Activated T-cell treated with anti-CD3 and anti-CD28 coated beads, Interleukin-2, amount 50 U/mL, for 4 hours (primary cell): ENCODE data around the gene TCN2. TPM values are rescaled to one million over a fixed set of nuclear protein-coding genes. Genes with fewer than 3 reads are reported as not detected.
"Not testable (repeated sequence)": the region's sequence is repeated elsewhere in the genome, so short reads cannot be mapped to it uniquely, and the experiment has no call there.

Experiments used
- ATAC-seq, 2 donors: fragments of 200-7000 bp; cut with Tn5 transposase; one replicate each; pipeline ENCODE4 v1.10.0; 2021
- DNase-seq: peaks from one replicate; pipeline ENCODE4 v3.0.0-alpha.2; 2020
- H3K27me3 Mint-ChIP-seq: one replicate; pipeline ENCODE4 v1.8.0; 2021; ENCODE audit warnings: low read depth, mixed read lengths
- H3K36me3 Mint-ChIP-seq: one replicate; pipeline ENCODE4 v1.8.0; 2022; ENCODE audit warnings: mixed read lengths; ENCODE audit not compliant: insufficient read depth
- H3K4me1 Mint-ChIP-seq: one replicate; pipeline ENCODE4 v1.8.0; 2021; ENCODE audit warnings: low read depth, mixed read lengths
- H3K4me3 Mint-ChIP-seq: one replicate; pipeline ENCODE4 v1.8.0; 2021; ENCODE audit warnings: mild to moderate bottlenecking, moderate library complexity, mixed read lengths
- H3K9me3 Mint-ChIP-seq: one replicate; pipeline ENCODE4 v1.8.0; 2021; ENCODE audit warnings: mixed read lengths
- total RNA-seq, 3 donors: library from RNA; stranded (reverse); gene quantifications; one replicate each; pipeline ENCODE4 v1.2.1, GENCODE V29; 2021

The TCN2 gene
- total RNA-seq, 3 donors from 2014 or later, result 0.26 to 0.46 TPM; not detected in 1

- H3K27me3 Mint-ChIP-seq, result no peaks in the 10 kb centered on the region
- H3K36me3 Mint-ChIP-seq, result peaks cover 26% of the 10 kb centered on the region
- ATAC-seq (no peak), DNase-seq (no peak)
- no peak overlapping the region for H3K4me3 Mint-ChIP-seq
- H3K9me3 Mint-ChIP-seq, result no peaks in the 10 kb centered on the region
- H3K4me1 Mint-ChIP-seq, result peaks cover 16% of the 10 kb centered on the region
Measured at GRCh38 chr22:30662040-30662439, 55.1 kb downstream of the TCN2 start.

GRCh38 chr22:30664798-30665197 lies 57.8 kb downstream of the TCN2 start:
- DNase-seq (no peak), ATAC-seq (no peak)
- Mint-ChIP-seq H3K27me3 (no peaks in the 10 kb centered on the region), H3K4me3 (no peak overlapping the region), H3K4me1 (peaks cover 22% of the 10 kb centered on the region), H3K9me3 (no peaks in the 10 kb centered on the region), H3K36me3 (peaks cover 20% of the 10 kb centered on the region)

GRCh38 chr22:30665266-30665665 lies 58.3 kb downstream of the TCN2 start:
- Mint-ChIP-seq H3K4me1 (peaks cover 22% of the 10 kb centered on the region), H3K4me3 (no peak overlapping the region), H3K9me3 (no peaks in the 10 kb centered on the region), H3K27me3 (no peaks in the 10 kb centered on the region), H3K36me3 (peaks cover 17% of the 10 kb centered on the region)
- ATAC-seq (no peak), DNase-seq (no peak)

DNA sequence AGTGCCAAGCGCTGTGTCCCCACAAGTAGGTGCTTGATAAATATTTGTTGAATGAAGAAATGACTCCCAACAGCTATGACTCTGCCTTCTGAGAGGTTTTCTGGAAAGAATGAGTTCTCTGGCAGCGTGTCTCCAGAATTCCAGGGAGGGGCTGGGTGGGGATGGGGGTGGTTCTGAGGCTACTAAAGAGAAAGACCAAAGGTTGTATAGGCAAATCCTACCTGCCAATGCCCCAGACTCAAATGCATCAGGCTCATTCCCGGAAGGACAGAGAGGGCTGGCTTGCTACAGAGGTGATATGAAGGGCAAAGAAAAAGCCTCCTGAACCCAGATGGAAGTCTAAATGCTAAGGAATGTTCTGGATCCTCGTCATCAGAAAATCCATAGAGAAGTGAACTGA lies 58.8 kb downstream of the TCN2 start:
- Mint-ChIP-seq H3K4me3 (peak overlapping the region; percentile 95), H3K36me3 (peaks cover 14% of the 10 kb centered on the region), H3K27me3 (no peaks in the 10 kb centered on the region), H3K4me1 (peaks cover 22% of the 10 kb centered on the region), H3K9me3 (no peaks in the 10 kb centered on the region)
- no peak for DNase-seq
- ATAC-seq, result no peak

DNA sequence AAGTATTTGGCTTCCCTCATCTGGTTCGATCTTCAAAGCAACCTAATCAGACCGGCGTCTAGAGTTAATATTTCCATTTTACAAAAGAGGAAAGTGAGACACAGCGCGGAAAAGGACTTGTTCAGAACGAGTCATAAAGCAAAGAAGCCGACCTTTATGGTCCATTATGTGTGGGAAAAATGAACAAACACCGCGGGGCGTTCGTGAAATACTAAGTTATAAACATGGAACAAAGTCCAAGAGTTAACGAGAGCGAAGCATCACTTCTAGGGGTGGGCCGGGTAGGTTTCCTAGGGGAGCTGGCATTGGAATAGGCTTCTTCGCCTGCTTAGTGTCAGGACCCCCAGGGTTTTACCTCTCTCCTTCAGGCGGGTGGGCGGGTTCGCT lies 60.1 kb downstream of the TCN2 start:
- H3K4me3 Mint-ChIP-seq, result peak overlapping the region; percentile 95
- DNase-seq, result peak; percentile 26
- no peaks in the 10 kb centered on the region for H3K9me3 Mint-ChIP-seq

GRCh38 chr22:30667494-30668385 lies 60.8 kb downstream of the TCN2 start, which contains the start of gene DUSP18:
DUSP18 (minus strand) TSS chr22:30667875; CDS start chr22:30664003, 3,872 bp downstream.
- peak; percentile 94 for DNase-seq
- Mint-ChIP-seq H3K9me3 (no peaks in the 10 kb centered on the region), H3K36me3 (peaks cover 9% of the 10 kb centered on the region), H3K4me1 (peaks cover 22% of the 10 kb centered on the region), H3K4me3 (peak within 1 kb of the TSS; percentile 95), H3K27me3 (no peaks in the 10 kb centered on the region)
- peak; percentile 92 to 93 for ATAC-seq

More for the DNA sequence above, 60.1 kb downstream of the TCN2 start:
- Mint-ChIP-seq H3K4me1 (peaks cover 22% of the 10 kb centered on the region), H3K36me3 (peaks cover 12% of the 10 kb centered on the region), H3K27me3 (no peaks in the 10 kb centered on the region)
- peak; percentile 8 to 9 for ATAC-seq

DNA sequence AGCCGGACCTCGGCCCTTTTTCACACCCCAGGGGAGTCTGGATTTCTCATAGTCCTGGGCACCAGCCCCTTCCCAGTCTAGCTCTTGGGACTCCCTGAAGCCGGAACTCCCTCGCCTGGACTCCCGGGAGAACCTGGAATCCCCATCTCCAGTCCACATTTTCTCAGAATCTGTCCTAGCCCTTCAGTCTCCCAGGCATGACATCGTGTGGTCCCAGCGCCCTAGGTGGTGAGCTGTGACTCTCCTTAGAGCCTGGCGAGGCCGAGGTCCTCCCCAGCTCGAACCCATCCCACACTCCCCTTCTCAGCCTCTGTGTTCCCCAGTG lies 61.4 kb downstream of the TCN2 start:
- H3K27me3 Mint-ChIP-seq, result no peaks in the 10 kb centered on the region
- H3K4me1 Mint-ChIP-seq, result peaks cover 22% of the 10 kb centered on the region
- H3K9me3 Mint-ChIP-seq, result no peaks in the 10 kb centered on the region

DNA sequence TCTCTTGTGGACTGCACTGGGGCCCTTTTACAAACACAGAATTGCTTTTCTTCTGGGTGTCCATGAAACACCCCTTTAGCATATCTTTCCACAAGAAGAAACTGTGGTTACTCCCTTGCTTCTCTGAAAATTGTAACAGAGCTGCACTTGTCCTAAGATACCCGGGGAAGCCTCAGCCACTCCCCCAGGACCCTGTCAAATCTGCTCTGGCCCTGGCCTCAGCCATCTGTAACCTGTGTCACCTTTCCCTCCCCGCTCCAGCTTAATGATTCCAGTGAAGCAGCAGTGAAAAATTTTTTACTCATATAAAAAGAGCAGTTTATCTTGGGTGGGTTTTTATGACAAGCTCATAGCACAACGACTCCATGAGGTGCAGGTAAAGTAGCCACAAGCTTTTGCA lies 64.1 kb downstream of the TCN2 start:
- ATAC-seq (no peak), DNase-seq (no peak)
- Mint-ChIP-seq H3K4me1 (peaks cover 14% of the 10 kb centered on the region), H3K36me3 (no peaks in the 10 kb centered on the region), H3K4me3 (no peak overlapping the region), H3K27me3 (peaks cover 3% of the 10 kb centered on the region), H3K9me3 (no peaks in the 10 kb centered on the region)

More for the DNA sequence above, 61.4 kb downstream of the TCN2 start:
- Mint-ChIP-seq H3K4me3 (peak overlapping the region; percentile 95), H3K36me3 (peaks cover 2% of the 10 kb centered on the region)
- DNase-seq (no peak), ATAC-seq (no peak)

GRCh38 chr22:30673136-30673535 lies 66.2 kb downstream of the TCN2 start:
- Mint-ChIP-seq H3K36me3 (no peaks in the 10 kb centered on the region), H3K4me3 (no peak overlapping the region), H3K27me3 (peaks cover 8% of the 10 kb centered on the region)

GRCh38 chr22:30674482-30674881 lies 67.5 kb downstream of the TCN2 start:
- Mint-ChIP-seq H3K4me3 (no peak overlapping the region), H3K4me1 (no peaks in the 10 kb centered on the region), H3K9me3 (no peaks in the 10 kb centered on the region), H3K36me3 (no peaks in the 10 kb centered on the region), H3K27me3 (peaks cover 10% of the 10 kb centered on the region)
- no peak for ATAC-seq
- no peak for DNase-seq

More at GRCh38 chr22:30673136-30673535, 66.2 kb downstream of the TCN2 start:
- ATAC-seq (no peak), DNase-seq (no peak)
- Mint-ChIP-seq H3K4me1 (peaks cover 5% of the 10 kb centered on the region), H3K9me3 (no peaks in the 10 kb centered on the region)

DNA sequence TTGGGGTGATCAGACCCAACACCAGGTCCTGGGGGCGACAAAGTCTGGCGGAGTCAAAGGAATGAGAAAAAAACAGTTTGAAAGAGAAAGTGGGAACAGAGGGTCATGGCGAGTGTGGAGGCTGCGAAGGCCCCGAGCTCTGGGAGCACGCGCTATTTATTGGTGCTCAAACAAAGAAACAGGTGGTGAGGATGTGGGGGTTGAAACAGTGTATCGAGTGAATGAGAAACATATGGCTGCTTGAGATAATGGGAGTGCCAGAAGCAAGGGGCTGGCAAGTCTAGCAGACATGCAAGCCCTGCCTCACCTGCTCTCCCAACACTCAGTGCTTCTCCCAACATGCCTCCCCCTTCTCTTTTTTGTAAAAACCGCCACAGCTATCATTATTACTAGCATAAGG lies 68.5 kb downstream of the TCN2 start:
- H3K4me3 Mint-ChIP-seq, result no peak overlapping the region
- no peaks in the 10 kb centered on the region for H3K4me1 Mint-ChIP-seq
- no peaks in the 10 kb centered on the region for H3K9me3 Mint-ChIP-seq
- H3K36me3 Mint-ChIP-seq, result no peaks in the 10 kb centered on the region
- no peak for DNase-seq
- no peak for ATAC-seq
- H3K27me3 Mint-ChIP-seq, result peaks cover 10% of the 10 kb centered on the region

GRCh38 chr22:30676565-30676964 lies 69.6 kb downstream of the TCN2 start:
- not testable (repeated sequence) for DNase-seq, H3K4me3 Mint-ChIP-seq, H3K4me1 Mint-ChIP-seq, ATAC-seq, H3K9me3 Mint-ChIP-seq, H3K36me3 Mint-ChIP-seq
- peaks cover 10% of the 10 kb centered on the region for H3K27me3 Mint-ChIP-seq
